ENCODE results near the gene EPHA10.
"Not testable (repeated sequence)": the region's sequence is repeated elsewhere in the genome, so short reads cannot be mapped to it uniquely, and the experiment has no call there.

The EPHA10 gene

DNA sequence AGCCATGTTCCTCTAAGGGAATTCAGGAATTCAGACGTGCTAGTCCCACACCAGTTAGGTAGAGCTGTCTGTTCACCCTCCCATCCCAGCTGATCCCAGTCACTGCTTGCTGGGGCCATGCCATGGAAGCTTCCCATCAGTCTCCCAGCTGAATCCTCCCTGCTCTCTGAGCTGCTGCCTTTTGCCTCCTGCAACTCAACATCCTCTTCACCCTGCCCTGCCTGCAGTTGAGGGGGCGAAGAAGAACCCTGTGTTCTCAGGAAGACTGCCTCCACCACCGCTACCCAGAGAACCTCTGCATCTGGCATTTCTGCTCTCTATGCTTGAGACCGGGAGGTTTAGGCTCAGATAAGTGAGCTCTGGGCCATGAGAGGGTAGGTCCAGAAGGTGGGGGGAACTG, 56.4 kb downstream of the EPHA10 start:
- no peak for DNase-seq

DNA sequence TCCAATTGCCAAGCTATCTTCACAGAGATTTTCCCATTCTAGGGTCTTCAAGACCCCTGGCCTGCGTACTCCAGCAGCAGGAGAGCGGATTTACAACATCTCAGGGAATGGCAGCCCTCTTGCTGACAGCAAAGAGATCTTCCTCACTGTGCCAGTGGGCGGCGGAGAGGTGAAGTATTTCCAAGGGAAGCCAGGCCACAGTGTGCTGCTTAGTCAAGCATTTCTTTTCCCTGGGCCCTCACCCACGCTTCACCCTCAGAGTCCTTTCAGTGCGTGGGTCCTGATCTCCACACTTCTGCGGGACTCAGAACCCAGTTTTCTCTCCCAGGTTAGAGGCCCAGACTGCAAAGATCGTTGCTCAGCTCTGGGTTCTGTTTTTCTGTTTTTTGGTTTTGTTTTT, 59.5 kb downstream of the EPHA10 start:
- DNase-seq: no peak

DNA sequence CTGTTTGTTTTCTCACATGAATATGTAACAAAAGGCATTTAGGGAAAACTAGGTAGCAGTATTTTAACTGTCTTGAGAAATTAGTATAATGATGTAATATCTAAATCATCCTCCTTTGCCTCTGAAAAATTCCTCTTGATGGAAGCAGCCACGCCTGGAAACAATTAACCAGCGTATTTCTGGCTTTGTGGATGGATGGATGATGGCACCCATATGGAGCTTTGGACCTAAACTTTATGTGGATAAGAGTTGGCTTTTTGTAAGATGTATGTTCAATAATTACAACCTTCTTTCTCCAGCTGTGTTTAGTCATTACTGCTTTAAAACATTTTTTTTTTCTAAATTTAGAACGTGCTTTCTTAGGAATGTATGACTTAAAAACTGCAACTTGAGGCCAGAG, 60.0 kb downstream of the EPHA10 start:
- no peak for DNase-seq

DNA sequence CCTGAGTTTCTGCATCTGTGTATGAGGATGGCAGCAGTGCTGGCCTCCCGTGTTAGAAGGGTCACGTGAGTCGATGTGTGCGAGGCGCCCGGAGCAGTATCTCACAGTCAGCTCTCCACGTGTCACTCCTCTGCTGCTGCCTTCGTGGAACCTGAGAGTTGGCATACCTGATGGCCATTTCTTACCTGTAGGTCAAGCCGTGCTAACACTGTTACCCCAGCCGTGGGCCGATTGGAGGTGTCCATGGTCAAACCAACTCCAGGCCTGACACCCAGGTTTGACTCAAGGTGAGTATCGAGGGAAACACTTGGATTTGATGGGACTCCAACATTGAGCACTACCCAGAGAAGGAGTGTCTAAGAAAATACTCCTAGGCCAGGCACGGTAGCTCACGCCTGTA, 61.9 kb downstream of the EPHA10 start:
- no peak for DNase-seq

DNA sequence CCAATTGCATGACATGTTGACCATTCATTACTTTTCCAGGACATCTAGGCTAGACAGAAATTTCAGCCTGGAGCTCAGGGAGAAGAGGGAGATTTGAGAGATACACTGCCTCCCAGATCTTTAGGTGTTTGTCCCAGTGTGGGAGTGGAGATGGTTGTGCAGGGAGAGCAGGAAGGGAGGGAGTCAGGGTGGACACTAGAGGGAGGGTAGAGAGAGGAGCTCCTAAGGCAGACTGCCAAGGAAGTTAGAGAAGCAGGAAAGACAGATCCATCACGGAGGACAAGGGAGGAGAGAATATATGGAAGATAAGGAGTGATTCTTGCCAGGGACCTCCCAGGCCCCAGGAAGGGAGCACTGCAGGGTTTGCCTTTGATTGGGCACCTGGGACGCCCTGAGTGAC, 63.9 kb downstream of the EPHA10 start:
- no peak for DNase-seq

DNA sequence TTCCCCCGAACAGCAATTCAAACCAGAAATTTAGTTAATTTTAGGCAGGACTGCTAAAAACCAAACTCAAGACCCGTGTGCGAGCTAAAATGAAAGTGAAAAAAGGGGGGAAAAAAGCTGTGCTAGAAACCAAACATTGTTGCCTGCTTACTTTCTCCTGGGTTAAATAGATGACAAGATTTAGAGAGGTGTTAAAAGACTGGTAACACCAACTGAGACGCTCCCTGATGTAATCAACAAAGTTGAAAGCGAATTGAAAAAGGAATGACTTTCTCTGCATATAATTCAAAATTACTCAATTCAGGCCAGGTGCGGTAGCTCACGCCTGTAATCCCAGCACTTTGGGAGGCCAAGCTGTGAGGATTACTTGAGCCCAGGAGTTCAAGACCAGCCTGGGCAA, 65.8 kb downstream of the EPHA10 start:
- no peak for DNase-seq

DNA sequence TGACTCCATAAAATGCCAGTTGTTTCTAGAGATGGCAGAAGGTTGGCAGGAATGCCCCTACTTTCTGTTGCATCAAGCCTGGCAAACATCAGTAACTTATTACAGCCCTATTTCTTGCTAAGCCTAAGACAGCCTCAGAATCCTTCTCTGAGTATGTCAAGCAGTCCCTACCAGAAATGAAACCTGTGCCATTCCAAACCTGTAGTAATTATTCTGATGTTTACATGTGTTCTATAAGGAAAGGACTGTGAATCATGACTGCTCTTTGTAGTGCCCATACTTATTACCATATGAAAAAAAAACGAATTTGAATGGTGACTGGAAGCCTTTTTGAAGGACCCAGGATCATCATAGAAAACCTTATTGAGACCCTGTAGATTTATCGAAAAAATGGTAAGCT, 67.2 kb downstream of the EPHA10 start:
- DNase-seq: no peak

DNA sequence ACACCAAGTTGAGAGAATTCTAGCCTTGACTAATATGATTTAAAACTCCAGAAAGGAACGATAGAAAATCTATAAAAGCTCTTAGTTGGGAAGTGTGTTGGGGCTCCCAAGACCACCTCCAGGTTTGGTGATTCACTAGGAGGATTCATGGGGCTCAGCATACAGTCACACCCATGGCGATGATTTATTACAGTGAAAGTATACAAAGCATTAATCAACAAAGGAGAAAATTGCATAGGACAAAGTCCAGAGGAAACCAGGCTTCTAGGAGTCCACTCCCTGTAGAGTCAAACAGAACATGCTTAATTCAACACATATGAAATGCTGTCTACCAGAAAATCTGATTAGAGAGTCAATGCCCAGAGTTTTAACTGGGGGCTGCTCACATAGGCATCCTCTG, 67.8 kb downstream of the EPHA10 start:
- no peak for DNase-seq

DNA sequence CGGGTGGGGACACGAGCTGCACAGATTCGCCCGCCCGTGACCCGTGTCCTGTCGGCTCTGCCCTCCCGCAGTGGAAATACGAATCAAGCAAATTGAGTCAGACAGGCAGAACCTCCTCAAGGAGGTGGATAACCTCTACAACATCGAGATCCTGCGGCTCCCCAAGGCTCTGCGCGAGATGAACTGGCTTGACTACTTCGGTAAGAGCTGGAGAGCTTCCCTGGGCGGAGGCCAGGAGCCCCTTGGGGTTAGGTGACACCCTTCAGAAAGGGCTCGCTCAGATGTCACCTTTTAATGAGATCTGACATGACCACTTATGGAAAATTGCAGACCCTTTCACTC, 72.1 kb downstream of the EPHA10 start:
- peak; percentile 34 for DNase-seq

DNA sequence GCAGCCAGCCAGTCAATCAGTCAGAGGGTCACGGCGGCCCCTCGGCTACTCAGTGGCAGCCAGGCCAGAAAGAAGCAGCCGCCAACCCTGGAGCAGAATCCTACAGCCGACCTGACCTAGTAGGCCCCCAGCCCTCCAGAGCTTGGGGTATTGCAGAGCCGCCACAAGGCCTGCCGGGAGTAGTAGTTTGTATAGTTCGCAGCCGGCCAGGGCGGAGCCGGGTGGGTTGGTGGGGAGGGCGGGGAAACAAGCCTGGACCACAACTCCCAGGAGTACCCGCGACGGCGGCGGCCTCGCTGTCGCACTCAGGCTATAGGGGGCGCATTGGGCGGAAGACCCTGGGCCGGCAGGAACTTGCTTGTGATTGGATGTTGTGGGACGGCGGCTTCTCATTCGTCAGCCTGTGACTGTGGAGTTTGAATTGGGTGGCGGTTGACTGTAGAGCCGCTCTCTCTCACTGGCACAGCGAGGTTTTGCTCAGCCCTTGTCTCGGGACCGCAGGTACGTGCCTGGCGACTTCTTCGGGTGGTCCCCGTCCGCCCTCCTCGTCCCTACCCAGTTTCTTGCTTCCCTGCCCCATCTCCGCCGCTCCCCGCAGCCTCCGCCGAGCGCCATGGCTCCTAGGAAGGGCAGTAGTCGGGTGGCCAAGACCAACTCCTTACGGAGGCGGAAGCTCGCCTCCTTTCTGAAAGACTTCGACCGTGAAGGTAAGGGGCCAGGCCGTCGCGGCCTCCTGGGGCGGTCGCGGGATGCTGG, 72.7 kb downstream of the EPHA10 start, which contains the start of gene CDCA8:
TSS of gene CDCA8 (plus strand) at position 439 of the 756 bp plus-strand sequence. CDS start at position 614, 175 bp downstream.
- DNase-seq: peak; percentile 99

DNA sequence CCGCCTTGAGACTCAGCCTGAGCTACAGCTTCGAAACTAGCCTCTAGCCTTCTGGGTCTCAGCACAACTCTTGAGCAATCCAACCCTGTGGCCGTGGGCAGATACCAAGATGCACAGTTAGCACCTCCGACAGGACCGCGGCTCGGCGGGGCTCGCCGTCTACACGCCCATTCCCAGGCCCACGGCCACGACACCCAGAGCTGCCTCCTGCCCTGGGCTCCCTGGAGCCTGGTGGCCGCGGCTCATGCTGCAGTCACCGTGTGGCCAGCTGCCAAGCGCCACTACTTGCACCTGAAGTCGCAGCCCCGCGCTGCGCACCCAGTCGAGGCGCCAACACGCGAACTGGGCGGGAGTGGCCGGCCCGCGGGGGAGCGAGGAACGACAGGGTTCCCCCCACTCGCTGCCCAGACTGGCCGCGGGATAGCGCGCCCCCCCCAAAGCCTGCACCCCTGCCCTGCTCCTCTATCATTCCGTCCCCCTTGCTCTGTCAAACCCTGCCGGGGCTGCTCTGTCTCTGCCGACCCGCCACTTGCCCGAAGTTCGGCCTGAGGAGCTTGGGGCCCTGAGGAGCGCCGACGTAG, 73.3 kb downstream of the EPHA10 start:
- DNase-seq: peak; percentile 30

DNA sequence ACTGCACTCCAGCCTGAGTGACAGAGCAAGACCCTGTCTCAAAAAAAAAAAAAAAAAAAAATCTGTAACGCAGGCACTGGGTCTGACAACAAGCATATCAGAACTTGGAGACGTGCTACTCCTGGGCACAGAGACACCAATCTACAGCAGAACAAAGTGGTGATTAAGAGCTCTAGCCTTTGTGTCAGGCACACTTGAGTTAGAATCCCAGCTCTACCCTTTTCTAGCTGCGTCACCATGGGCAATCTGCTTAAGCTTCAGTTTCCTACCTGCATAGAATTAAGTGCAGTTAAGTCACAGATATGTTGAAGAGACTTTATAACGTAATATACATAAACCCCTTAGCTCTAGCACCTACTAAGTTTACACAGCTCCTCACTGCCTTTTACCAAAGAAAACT, 76.0 kb downstream of the EPHA10 start:
- no peak for DNase-seq

DNA sequence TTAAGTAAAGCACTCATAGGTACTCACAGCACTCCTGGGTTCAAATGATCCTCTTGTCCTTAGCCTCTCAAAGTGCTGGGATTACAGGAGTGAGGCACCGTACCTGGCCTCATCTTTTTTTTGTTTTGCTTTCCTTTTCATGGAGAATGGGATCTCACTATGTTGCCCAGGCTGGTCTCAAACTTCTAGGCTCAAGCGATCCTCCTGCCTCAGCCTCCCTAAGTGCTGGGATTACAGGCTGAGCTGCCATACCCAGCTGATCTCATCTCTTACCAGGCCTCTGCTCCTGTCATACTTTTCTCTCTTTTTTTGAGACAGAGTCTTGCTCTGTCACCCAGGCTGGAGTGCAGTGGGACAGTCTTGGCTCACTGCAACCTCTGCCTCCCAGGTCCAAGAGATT, 77.2 kb downstream of the EPHA10 start:
- DNase-seq: not testable (repeated sequence)

DNA sequence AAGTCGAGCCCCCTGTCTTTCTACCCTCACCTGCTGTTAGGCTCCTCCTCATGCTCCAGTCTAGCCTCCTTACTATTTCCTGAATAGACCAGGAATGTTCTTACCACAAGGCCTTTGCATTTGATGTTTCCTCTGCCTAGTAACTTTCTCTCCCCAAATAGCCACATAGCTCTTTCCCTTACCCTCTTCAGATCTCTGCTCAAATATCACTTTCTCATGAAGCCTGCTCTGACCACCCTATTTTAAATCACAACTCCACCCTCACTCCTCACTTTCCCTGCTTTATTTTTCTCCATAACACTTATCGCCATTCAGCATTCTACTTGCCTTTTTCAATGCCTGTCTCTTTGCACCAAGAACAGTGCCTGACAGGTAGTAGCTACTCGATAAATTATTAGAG, 79.2 kb downstream of the EPHA10 start:
- no peak for DNase-seq

DNA sequence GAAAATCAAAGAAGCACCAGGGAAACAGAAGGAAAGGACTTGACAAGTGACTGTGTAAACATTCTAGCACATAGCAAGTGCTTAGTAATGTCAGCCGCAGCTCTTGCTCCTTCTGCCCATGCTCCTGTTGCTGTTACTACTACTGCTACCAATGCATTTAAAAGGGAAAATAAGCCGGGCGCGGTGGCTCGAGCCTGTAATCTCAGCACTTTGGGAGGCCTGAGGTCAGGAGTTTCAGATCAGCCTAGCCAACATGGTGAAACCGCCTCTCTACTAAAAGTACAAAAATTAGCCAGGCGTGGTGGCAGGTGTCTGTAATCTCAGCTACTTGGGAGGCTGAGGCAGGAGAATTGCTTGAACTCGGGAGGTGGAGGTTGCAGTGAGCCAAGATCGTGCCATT, 80.7 kb downstream of the EPHA10 start:
- not testable (repeated sequence) for DNase-seq

DNA sequence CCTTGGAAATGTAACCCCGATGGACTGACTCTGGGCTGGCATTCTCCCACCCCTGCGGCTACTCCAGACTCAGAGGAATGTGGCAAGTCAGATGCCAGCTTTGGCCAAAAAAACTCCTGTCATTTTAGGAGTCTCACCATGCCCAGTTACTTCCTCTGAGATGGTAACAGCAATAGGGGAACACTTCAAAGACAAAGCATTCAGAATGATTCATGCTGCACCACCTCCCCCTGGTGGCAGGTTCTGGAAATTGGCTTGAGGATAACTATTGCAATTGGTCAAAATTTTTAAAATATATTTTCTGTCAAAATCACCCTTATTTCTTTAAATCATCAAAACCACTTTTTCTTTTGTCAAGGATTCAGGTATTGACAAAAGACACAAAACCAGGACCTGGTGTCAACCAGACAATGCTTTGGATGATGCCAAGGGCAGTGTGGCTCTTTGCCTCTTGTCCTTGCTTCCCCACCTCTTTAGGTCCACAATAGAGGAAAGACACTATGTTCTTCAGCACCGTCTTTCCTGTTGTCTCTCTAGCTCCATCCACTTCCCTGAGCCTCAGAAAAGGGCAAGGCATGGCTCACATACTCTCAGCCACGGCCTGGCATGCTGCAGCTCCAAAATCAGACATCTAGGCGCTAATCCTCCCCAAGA, 82.5 kb downstream of the EPHA10 start:
- DNase-seq: peak; percentile 70

DNA sequence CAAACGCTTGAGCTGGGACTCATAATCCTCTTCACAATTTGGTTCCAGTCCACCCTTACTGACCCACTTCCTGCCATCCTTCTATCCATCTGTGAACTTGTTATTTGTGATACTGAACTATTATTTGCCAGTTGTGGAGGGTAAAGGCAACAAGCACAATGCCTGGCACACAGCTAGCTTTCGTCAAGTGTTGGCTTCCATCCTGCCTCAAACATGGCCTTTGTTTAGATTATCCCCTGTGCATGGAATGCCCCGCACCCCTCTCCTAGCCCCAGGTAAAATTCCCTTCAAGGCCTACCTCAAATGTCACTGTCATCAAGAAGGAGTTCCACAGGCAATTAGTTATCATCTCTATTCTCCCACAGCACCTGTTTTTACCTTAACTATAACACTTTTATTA, 84.0 kb downstream of the EPHA10 start:
- DNase-seq: no peak

DNA sequence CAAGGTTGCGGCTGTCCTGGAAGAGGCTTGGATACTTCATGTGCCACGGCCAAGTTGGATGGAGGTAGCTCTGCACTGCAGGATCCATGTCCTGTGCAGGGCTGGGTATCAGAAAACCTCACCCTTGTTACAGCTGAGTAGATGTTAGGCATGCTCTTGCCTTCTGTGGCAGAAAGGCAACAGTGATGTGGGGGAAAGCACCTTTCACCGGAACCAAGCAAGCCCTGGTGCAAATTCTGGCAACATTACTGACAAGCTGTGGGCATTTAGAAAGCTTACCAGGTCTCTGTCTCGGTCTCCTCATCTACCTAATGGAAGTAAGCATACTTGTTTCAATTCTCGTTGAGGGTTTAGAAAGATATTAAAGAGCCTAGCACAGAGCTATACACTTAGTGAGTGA, 87.1 kb downstream of the EPHA10 start:
- DNase-seq: no peak

DNA sequence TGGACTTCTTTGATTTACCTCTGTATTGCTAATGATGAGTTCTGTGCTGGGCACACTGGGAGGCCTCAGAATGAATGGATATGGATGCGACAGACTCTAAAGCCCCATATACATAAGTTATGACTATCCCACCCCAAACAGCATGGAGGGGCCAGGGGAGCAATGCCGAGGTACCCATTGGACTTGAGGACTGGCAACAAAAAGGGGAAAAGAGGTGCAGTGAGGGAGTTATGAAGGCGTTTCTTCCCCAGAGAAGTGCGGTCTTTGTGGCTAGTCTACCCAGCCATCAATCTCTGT, 87.8 kb downstream of the EPHA10 start:
- DNase-seq: no peak

DNA sequence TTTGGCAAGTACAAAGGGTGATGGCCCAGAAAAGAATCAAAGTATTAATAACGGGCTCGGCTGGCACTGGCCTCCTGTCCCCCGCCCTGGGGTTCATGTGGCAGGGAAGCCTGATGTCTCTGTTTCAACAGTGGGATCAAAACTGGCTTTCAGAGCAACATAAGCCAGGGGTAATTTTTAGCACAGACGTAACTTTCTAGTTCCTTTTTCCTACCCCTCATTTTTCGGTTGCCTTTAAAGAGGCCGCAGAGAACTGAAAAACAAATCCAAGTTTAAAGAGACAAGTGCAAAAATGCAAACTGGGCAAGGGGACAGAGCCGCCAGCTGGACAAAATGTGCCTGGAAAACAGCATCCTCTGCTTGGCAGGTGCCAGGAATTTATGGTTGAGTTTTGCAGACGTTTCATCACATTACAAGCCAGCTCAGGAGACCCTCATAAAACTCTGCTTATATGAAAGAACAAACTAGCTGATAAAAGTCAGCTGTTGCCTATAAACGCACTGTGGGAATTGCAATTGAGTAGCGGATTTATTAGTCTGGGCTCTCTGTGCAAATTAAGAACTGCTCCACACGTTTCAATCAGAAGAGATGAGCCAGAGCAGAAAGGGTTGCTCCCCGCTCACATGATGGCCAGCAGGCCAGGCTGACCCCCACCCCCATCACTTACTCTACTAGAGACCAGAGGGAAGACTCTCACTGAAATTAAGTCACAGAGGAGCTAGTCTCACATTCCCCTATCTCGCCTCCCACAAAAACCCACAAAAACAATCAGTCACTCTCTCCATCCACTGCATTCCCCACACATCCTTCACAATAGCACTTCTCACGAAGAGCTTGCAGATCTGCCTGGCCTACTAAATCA, 88.4 kb downstream of the EPHA10 start:
- DNase-seq: no peak

DNA sequence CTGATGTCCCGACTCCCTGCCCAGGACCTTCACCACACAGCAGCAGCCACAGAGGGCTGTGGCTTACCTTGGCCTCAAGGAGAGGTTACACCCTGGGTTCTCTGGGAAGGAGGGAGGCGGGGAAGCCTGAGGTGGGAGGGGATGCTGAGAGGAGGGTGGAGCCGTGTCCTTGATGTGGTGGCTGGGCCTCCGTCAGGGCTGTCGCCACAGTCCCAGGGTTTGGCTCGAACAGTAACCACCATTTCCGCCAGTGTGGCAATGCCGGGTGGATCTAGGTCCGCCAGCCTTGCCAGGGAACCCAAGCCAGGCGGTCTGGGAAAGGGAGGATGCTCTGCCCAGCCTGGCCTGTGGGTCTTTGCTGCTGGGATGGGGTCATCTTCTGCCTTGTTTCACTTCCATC, 91.0 kb downstream of the EPHA10 start:
- peak; percentile 69 for DNase-seq

DNA sequence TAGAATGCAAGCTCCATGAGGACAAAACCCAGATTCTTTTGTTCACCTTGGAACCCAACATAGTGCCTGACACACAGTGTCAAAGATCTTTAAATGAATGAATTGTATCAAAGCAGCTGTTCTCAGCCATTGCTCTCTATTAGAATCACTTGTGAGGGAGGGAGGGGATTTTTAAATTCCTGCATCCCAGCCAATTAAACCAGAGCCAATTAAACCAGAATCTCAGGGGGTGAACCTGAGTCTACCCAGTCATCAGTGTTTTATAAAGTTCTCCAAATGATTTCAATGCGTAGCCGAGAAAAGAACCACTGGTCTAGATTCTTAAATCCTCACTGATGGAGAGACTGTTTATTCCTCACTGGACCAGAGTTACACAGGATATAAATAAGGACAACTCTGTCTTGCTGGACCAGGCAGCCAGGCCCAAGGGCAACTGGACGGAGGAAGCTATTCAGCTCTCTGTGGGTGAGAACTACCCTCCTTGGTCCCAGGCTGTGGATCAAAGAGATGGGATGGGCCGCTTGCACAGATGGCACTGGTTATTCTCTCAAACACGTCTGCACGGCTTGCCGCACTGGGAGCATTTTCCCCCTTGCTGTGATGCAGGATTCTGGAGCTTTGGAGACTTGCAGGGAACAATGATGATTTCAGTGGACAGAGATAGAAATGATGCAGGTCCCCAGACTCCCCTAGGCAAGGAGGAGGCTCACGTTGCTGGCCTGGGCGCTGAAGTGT, 92.6 kb downstream of the EPHA10 start:
- no peak for DNase-seq

DNA sequence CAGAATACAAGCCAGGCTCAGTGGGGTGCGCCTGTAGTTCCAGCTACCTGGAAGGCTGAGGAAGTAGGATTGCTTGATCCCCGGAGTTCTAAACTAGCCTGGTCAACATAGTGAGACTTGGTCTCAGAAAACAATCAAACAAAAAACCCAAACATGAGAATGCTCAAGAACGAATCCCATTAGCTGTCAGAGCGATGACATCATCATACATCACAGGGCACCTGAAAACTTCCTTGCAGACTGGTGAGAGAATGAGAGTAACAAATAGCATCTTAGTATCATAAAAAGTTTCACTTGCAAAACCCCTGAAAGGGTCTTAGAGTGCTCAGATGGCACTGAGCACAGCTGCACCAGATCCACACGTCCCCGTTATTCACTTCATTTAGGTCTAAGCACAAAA, 93.7 kb downstream of the EPHA10 start:
- no peak for DNase-seq
